ENCODE data around the gene DDAH1.

DDAH1 gene

GRCh38 chr1:85438353-85438752 lies 26.6 kb downstream of the DDAH1 start:
- no peak overlapping the region for H3K4me3 Mint-ChIP-seq
- no peaks in the 10 kb centered on the region for H3K9me3 Mint-ChIP-seq
- no peaks in the 10 kb centered on the region for H3K27me3 Mint-ChIP-seq
- no peaks in the 10 kb centered on the region for H3K36me3 Mint-ChIP-seq
- CTCF ChIA-PET, result no interaction called here
- no peaks in the 10 kb centered on the region for H3K4me1 Mint-ChIP-seq
- H3K27ac Mint-ChIP-seq, result no peak overlapping the region
- DNase-seq, result no peak

DNA sequence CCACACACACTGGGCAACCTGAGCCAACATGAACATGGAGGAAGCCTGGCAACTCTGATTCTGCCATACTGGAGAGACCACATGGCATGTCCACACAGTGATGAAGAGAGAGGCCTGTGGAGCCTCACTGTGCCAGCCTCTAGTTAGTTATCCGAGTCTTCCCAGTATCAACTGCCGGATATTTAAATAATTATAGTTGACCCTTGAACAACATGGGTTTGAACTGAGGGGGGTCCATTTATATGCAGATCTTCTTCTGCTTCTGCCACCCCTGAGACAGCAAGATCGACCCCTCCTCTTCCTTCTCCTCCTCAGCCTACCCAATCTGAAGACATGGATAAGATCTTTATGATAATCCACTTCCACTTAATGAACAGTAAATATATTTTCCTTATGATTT lies 27.8 kb downstream of the DDAH1 start:
- CTCF ChIA-PET, result no interaction called here
- no peaks in the 10 kb centered on the region for H3K9me3 Mint-ChIP-seq
- H3K4me1 Mint-ChIP-seq, result no peaks in the 10 kb centered on the region
- no peaks in the 10 kb centered on the region for H3K36me3 Mint-ChIP-seq
- no peak for DNase-seq
- H3K27ac Mint-ChIP-seq, result no peak overlapping the region
- H3K27me3 Mint-ChIP-seq, result no peaks in the 10 kb centered on the region
- no peak overlapping the region for H3K4me3 Mint-ChIP-seq

DNA sequence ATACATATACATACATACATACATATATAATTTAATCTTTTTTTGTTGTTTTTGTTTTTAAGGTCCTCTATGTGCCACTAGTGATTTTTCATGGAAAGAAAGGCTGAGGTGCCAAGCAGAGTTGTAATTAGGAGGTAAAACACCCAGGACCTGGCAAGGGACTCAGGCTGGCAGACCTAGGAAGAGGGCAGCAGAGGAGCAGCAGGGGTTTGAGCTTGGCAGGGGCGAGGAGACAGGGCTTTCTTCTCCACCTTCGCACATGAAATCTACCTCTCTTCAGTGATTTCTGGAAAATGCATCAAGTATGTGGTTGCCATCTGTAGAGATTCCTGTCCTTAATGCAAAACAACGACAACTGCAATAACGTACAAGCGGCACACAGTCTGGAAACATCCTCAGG lies 31.9 kb downstream of the DDAH1 start:
- H3K27ac Mint-ChIP-seq, result no peak overlapping the region
- no peak overlapping the region for H3K4me3 Mint-ChIP-seq
- no peak for DNase-seq
- H3K9me3 Mint-ChIP-seq, result no peaks in the 10 kb centered on the region
- H3K36me3 Mint-ChIP-seq, result no peaks in the 10 kb centered on the region
- CTCF ChIA-PET, result no interaction called here
- H3K27me3 Mint-ChIP-seq, result peaks cover 4% of the 10 kb centered on the region
- no peaks in the 10 kb centered on the region for H3K4me1 Mint-ChIP-seq

DNA sequence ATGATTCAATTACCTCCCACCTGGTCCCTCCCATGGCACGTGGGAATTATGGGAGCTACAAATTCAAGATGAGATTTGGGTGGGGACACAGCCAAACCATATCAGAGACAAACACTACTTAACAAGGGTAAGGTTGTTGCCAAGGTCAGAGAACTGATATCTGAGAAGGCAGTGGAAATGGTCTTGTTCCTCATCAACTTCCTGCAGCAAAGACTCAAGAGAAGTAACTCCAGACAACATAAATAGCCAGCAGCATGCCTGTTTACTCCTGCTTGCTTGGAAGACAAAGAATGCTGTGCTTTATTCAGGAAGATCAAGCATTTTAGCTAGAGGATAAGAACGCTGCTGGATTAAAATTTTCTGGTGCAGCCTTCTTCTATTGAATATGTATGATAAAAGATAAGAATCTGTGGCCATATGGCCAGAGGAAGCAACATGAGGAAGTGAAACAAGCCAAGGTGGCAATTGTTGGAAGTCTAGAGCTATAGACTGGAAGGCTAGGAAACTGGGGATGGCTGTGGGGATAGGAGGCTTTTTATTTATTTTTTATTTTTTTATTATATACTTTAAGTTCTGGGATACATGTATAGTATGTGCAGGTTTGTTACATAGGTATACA lies 36.4 kb downstream of the DDAH1 start:
- Mint-ChIP-seq H3K9me3 (no peaks in the 10 kb centered on the region), H3K27me3 (peaks cover 4% of the 10 kb centered on the region), H3K4me3 (no peak overlapping the region), H3K36me3 (no peaks in the 10 kb centered on the region), H3K27ac (no peak overlapping the region), H3K4me1 (no peaks in the 10 kb centered on the region)
- CTCF ChIA-PET, result no interaction called here
- no peak for DNase-seq

- H3K27ac Mint-ChIP-seq, result no peak overlapping the region
- CTCF ChIA-PET, result no interaction called here
- DNase-seq, result no peak
- peaks cover 4% of the 10 kb centered on the region for H3K27me3 Mint-ChIP-seq
- no peaks in the 10 kb centered on the region for H3K4me1 Mint-ChIP-seq
- H3K9me3 Mint-ChIP-seq, result no peaks in the 10 kb centered on the region
- no peak overlapping the region for H3K4me3 Mint-ChIP-seq
- no peaks in the 10 kb centered on the region for H3K36me3 Mint-ChIP-seq
These were observed 37.1 kb downstream of the DDAH1 start for GRCh38 chr1:85427849-85428248.

DNA sequence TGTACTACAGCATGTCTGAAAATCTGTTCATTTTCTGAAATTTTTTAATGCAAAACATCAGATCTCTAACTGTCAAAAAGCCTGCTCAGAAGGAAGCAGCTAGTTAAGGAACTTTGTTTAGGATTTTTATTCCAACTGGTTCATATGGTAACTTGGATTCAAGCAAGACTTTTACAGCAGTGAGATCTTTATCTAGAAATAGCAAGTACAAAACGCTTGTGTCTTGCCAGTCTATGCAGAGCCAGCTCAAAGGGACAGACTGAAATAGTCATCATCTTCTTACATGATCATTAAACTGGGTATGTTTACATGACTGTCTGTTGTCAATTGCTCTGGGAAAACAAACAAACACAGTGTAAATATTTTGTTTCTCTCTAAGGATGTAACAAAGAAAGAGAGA lies 37.6 kb downstream of the DDAH1 start:
- no peak overlapping the region for H3K4me3 Mint-ChIP-seq
- DNase-seq, result no peak
- CTCF ChIA-PET, result no interaction called here

GRCh38 chr1:85421179-85421578 lies 43.8 kb downstream of the DDAH1 start:
- H3K9me3 Mint-ChIP-seq, result no peaks in the 10 kb centered on the region
- no peaks in the 10 kb centered on the region for H3K27me3 Mint-ChIP-seq
- H3K4me3 Mint-ChIP-seq, result no peak overlapping the region
- no peak overlapping the region for H3K27ac Mint-ChIP-seq
- CTCF ChIA-PET, result no interaction called here
- no peak for DNase-seq
- no peaks in the 10 kb centered on the region for H3K36me3 Mint-ChIP-seq
- H3K4me1 Mint-ChIP-seq, result no peaks in the 10 kb centered on the region

More for the DNA sequence above, 37.6 kb downstream of the DDAH1 start:
- Mint-ChIP-seq H3K27ac (no peak overlapping the region), H3K36me3 (no peaks in the 10 kb centered on the region), H3K9me3 (no peaks in the 10 kb centered on the region), H3K27me3 (peaks cover 4% of the 10 kb centered on the region), H3K4me1 (no peaks in the 10 kb centered on the region)

DNA sequence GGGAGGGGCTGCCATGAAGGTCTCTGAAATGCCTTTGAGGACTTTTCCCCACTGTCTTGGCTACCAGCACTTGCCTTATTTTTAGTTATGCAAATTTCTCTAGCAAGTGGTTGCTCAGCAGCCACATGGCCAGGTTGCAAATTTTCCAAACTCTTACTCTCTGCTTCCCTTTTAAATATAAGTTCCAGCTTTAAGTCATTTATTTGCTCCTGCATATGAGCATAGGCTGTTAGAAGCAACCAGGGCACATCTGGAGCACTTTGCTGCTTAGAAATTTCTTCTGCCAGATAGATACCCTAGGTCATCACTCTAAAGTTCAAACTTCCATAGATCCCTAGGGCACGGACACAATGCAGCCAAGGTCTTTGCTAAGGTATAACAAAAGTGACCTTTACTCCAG lies 44.8 kb downstream of the DDAH1 start:
- no peaks in the 10 kb centered on the region for H3K27me3 Mint-ChIP-seq
- no peak overlapping the region for H3K27ac Mint-ChIP-seq
- no peak for DNase-seq
- H3K9me3 Mint-ChIP-seq, result no peaks in the 10 kb centered on the region
- CTCF ChIA-PET, result no interaction called here
- H3K4me3 Mint-ChIP-seq, result no peak overlapping the region
- H3K36me3 Mint-ChIP-seq, result no peaks in the 10 kb centered on the region
- H3K4me1 Mint-ChIP-seq, result no peaks in the 10 kb centered on the region

DNA sequence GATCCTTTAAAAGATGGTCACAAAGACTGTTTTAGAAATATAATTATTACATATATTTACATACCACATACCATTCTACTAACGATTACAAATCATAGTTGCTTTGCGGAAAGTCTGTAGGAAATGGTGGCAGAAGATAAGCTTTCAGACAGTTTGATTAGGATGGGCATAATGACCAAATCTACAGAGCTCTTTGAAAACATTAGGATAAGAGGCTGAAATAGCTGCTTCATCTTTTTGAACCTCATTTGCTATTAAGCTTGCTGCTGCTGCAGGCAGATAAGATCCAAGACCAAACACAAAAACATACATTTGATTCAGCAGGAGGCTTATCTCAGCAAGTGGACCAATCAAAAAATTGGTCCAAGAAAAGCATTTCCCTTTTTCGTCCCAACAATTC lies 47.1 kb downstream of the DDAH1 start:
- no peaks in the 10 kb centered on the region for H3K27me3 Mint-ChIP-seq
- no peak for DNase-seq
- no peaks in the 10 kb centered on the region for H3K9me3 Mint-ChIP-seq
- H3K27ac Mint-ChIP-seq, result no peak overlapping the region
- CTCF ChIA-PET, result no interaction called here
- H3K36me3 Mint-ChIP-seq, result no peaks in the 10 kb centered on the region
- H3K4me1 Mint-ChIP-seq, result no peaks in the 10 kb centered on the region
- H3K4me3 Mint-ChIP-seq, result no peak overlapping the region

DNA sequence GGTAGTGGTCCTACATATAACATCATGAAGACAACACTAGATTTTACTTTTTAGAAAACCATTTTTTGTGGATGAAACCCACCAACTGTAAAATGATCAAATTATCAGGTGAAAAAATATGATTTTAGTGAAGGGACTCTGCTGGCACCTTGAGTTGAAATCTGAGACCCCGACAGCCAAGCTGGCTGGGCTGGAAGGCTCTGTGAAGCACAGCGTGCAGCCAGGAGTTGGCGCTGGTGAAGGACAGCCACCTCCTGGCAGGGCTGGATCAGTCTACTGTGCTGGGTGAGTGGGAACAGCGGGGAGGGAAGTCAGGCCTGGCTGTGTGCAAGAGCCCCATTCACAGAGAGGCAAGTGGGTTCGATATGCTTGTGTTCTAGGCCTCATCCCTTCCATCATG lies 47.9 kb downstream of the DDAH1 start:
- CTCF ChIA-PET, result no interaction called here
- H3K4me3 Mint-ChIP-seq, result no peak overlapping the region

GRCh38 chr1:85413169-85413568 lies 51.8 kb downstream of the DDAH1 start:
- no peaks in the 10 kb centered on the region for H3K27me3 Mint-ChIP-seq
- no peak for DNase-seq
- no peaks in the 10 kb centered on the region for H3K4me1 Mint-ChIP-seq
- no peaks in the 10 kb centered on the region for H3K9me3 Mint-ChIP-seq
- H3K36me3 Mint-ChIP-seq, result no peaks in the 10 kb centered on the region
- H3K4me3 Mint-ChIP-seq, result no peak overlapping the region
- H3K27ac Mint-ChIP-seq, result no peak overlapping the region
- CTCF ChIA-PET, result no interaction called here

More for the DNA sequence above, 47.9 kb downstream of the DDAH1 start:
- H3K4me1 Mint-ChIP-seq, result no peaks in the 10 kb centered on the region
- H3K36me3 Mint-ChIP-seq, result no peaks in the 10 kb centered on the region
- H3K27me3 Mint-ChIP-seq, result no peaks in the 10 kb centered on the region
- no peak for DNase-seq
- H3K9me3 Mint-ChIP-seq, result no peaks in the 10 kb centered on the region
- H3K27ac Mint-ChIP-seq, result no peak overlapping the region

DNA sequence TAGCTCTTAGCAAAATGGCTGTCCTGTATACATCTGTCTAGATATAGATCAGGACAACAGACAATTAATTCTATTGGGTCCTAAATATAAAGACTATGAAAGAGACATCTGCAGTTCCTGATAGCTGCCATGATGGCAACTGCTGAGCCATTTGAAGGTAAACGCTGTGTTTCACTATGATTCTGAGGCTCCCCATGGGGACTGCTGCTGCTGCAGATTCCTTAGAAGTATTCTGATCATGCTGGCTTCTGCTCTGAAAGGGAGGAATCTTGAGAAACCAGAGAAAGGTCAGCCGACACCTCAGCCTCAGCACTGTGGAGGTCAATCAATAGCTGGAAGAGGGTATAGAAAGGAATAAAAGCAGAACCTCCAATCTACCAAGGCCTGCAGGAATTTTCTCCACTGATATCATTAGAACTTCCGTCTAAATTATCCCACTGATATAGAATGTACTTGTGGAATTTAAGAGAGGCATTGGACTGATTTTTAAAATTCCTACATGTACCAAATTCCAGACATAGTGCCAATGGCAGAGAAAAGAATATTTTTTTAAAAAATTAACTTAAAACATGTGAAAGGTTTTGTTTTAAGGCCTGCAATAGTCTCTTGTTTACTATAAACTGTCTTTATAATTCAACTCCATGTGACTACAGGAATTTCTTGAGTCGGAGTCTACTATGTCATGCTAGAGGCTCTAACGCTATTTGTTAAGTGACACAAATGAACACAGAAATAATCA lies 53.2 kb downstream of the DDAH1 start:
- CTCF ChIA-PET, result no interaction called here
- Mint-ChIP-seq H3K36me3 (no peaks in the 10 kb centered on the region), H3K9me3 (no peaks in the 10 kb centered on the region), H3K27me3 (no peaks in the 10 kb centered on the region), H3K27ac (no peak overlapping the region), H3K4me1 (no peaks in the 10 kb centered on the region), H3K4me3 (no peak overlapping the region)
- DNase-seq, result no peak

DNA sequence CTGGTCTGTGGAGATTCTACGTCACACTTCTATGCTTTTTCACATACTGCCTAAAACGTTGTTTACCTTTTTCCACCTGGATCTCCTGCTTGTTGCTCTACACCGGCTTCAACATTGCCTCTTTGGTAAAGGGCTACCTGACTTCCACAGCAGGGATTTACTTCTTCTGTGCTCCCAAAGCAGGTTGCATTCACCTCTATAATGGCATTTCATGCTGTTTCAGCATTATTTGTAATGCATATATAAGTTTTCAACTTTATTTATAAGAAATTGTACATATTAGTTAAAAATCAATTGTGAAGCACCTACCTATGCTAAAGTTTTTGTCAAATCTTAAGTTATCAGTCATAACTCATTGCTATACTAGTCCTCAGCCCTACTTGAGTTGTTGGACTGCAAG lies 55.4 kb downstream of the DDAH1 start:
- CTCF ChIA-PET, result no interaction called here

GRCh38 chr1:85407746-85408377 lies 57.1 kb downstream of the DDAH1 start:
- CTCF ChIA-PET, result no interaction called here

More for the DNA sequence above, 55.4 kb downstream of the DDAH1 start:
- Mint-ChIP-seq H3K4me3 (no peak overlapping the region), H3K9me3 (no peaks in the 10 kb centered on the region), H3K27me3 (no peaks in the 10 kb centered on the region), H3K4me1 (no peaks in the 10 kb centered on the region), H3K36me3 (no peaks in the 10 kb centered on the region), H3K27ac (no peak overlapping the region)
- no peak for DNase-seq

DNA sequence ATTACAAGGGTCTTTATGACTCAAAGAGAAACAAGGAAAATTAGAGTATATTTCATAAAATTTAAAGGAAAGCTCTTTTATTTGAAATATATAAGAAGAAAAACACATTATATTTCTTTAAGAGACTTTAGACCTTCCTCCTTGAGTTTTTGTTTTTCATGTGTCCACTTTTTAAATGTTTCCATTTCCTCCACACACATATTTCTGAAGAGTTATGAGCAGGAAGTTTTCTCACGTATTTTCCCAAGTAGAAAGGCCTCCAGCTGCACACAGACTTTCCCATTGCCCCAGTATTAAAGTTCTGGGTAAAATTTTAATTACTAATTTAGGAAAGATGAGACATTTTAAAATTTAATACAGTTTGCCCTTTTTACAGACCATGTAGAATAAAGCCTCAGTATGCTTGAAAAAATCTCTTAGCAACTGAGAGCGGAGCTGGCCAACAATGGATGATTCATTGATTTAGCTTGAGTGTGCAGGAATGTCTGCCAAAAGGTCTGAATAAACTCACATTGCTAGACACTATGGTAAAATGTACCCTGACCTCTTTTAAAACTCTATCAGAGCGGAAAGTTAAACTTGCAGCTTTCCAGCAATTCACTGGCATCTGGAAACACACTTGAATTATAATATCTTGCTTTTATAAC lies 57.9 kb downstream of the DDAH1 start:
- no peak overlapping the region for H3K27ac Mint-ChIP-seq
- no peak overlapping the region for H3K4me3 Mint-ChIP-seq
- no peaks in the 10 kb centered on the region for H3K36me3 Mint-ChIP-seq
- H3K27me3 Mint-ChIP-seq, result no peaks in the 10 kb centered on the region
- no peaks in the 10 kb centered on the region for H3K4me1 Mint-ChIP-seq
- no peak for DNase-seq
- CTCF ChIA-PET, result no interaction called here
- no peaks in the 10 kb centered on the region for H3K9me3 Mint-ChIP-seq

More at GRCh38 chr1:85407746-85408377, 57.1 kb downstream of the DDAH1 start:
- Mint-ChIP-seq H3K9me3 (no peaks in the 10 kb centered on the region), H3K4me1 (no peaks in the 10 kb centered on the region), H3K4me3 (no peak overlapping the region), H3K27me3 (no peaks in the 10 kb centered on the region), H3K27ac (no peak overlapping the region), H3K36me3 (no peaks in the 10 kb centered on the region)
- DNase-seq, result no peak
